H1 (cell line): ENCODE results near the gene PGBD4. TPM values are rescaled to one million over a fixed set of nuclear protein-coding genes. Genes with fewer than 3 reads are reported as not detected.

Source experiments
- CTCF ChIA-PET: fragments of 300-600 bp; sonication (Branson Sonifier 250); formaldehyde crosslinking; loops from one replicate; lab custom pipeline; 2021; ENCODE audit not compliant: partially characterized antibody; lab: Charles Lee
- POLR2A ChIA-PET: fragments of 300-600 bp; sonication (Branson Sonifier 250); formaldehyde crosslinking; loops from one replicate; lab custom pipeline; 2021; ENCODE audit warnings: inconsistent platforms; ENCODE audit not compliant: partially characterized antibody; lab: Charles Lee
- DNase-seq, 2 experiments: peaks; one replicate each; pipeline versions ENCODE4 v3.0.0 to v3.0.0-alpha.2; 2010 to 2022; ENCODE audit warnings: low spot score in 2 of 2, low read depth in 1 of 2, mixed read lengths in 1 of 2
- FAIRE-seq: peaks from 2 replicates; lab custom pipeline; 2011; peaks lifted over from hg19 to GRCh38; lab: Jason Lieb, UNC
- H2AFZ ChIP-seq: 2 replicates; pipeline ENCODE4 v1.8.1; 2012; ENCODE audit warnings: low read length, inconsistent platforms
- H2AK5ac ChIP-seq: 2 replicates; pipeline ENCODE4 v1.6.1; 2013; ENCODE audit warnings: low read depth, low read length
- H2BK120ac ChIP-seq: replicated peaks from 2 replicates; pipeline ENCODE3; 2013; ENCODE audit warnings: low read depth, low read length, inconsistent platforms
- H2BK12ac ChIP-seq: 2 replicates; pipeline ENCODE4 v1.6.1; 2013; ENCODE audit warnings: low read depth, low read length
- H2BK15ac ChIP-seq: 2 replicates; pipeline ENCODE4 v1.6.1; 2013; ENCODE audit warnings: low read length
- H2BK20ac ChIP-seq: 2 replicates; pipeline ENCODE4 v1.6.1; 2013; ENCODE audit warnings: low read length
- H2BK5ac ChIP-seq: 2 replicates; pipeline ENCODE4 v1.6.1; 2013; ENCODE audit warnings: low read depth, low read length
- H3K14ac ChIP-seq: 2 replicates; pipeline ENCODE4 v1.6.1; 2013; ENCODE audit warnings: inconsistent platforms; ENCODE audit not compliant: insufficient read length
- H3K18ac ChIP-seq: 2 replicates; pipeline ENCODE4 v1.6.1; 2013; ENCODE audit warnings: low read length; ENCODE audit errors: extremely low read depth
- H3K23ac ChIP-seq: 2 replicates; pipeline ENCODE4 v1.6.1; 2013; ENCODE audit warnings: inconsistent platforms; ENCODE audit not compliant: insufficient read length
- H3K23me2 ChIP-seq: 2 replicates; pipeline ENCODE4 v1.6.1; 2013; ENCODE audit warnings: low read depth, low read length
- H3K27ac ChIP-seq: 2 replicates; pipeline ENCODE4 v1.6.1; 2011; ENCODE audit warnings: low read depth, low read length, inconsistent platforms
- H3K27me3 ChIP-seq, 4 experiments: replicated peaks in 1 of 4; 1 replicate in 1 of 4; 2 replicates in 3 of 4; pipeline versions ENCODE4 v1.6.1 to v1.8.1; 2011 to 2013; ENCODE audit warnings: low read length in 3 of 4, mild to moderate bottlenecking in 3 of 4, inconsistent platforms in 2 of 4, mixed read lengths in 2 of 4, moderate library complexity in 1 of 4; ENCODE audit not compliant: control insufficient read depth in 3 of 4, insufficient read depth in 3 of 4; ENCODE audit errors: extremely low read depth in 1 of 4
- H3K36me3 ChIP-seq, 4 experiments: 2 replicates each; pipeline versions ENCODE4 v1.6.1 to v1.8.1; 2011 to 2013; ENCODE audit warnings: mild to moderate bottlenecking in 4 of 4, low read length in 3 of 4, moderate library complexity in 2 of 4, control low read depth in 1 of 4, inconsistent platforms in 1 of 4; ENCODE audit not compliant: insufficient read depth in 4 of 4, control insufficient read depth in 2 of 4
- H3K4ac ChIP-seq: replicated peaks from 2 replicates; pipeline ENCODE3; 2013; ENCODE audit warnings: low read length, low read depth, mixed read lengths, inconsistent platforms; ENCODE audit not compliant: insufficient read length
- H3K4me1 ChIP-seq, 4 experiments: replicated peaks in 1 of 4; 1 replicate in 1 of 4; 2 replicates in 3 of 4; pipeline versions ENCODE4 v1.6.1 to v1.8.1; 2011 to 2013; ENCODE audit warnings: low read length in 3 of 4, inconsistent platforms in 2 of 4, mixed read lengths in 1 of 4; ENCODE audit not compliant: insufficient read depth in 4 of 4, control insufficient read depth in 3 of 4
- H3K4me2 ChIP-seq, 2 experiments: 2 replicates each; pipeline versions ENCODE4 v1.6.1 to v1.8.1; 2011 to 2013; ENCODE audit warnings: low read depth in 2 of 2, low read length in 2 of 2, control low read depth in 1 of 2, inconsistent platforms in 1 of 2, mild to moderate bottlenecking in 1 of 2; ENCODE audit not compliant: insufficient read depth in 1 of 2
- H3K4me3 ChIP-seq, 4 experiments: fragments of 200-600, 300-600 bp in 1 of 4; sonication (generic), shearing (Covaris generic), sonication (Bioruptor Twin) in 1 of 4; 2 replicates each; pipeline versions ENCODE4 v1.5.1 to v1.8.1; 2011 to 2016; ENCODE audit warnings: low read length in 4 of 4, low read depth in 3 of 4, control low read depth in 2 of 4, inconsistent platforms in 2 of 4, mild to moderate bottlenecking in 2 of 4, mixed read lengths in 1 of 4, moderate library complexity in 1 of 4; ENCODE audit not compliant: insufficient read depth in 2 of 4; ENCODE audit errors: extremely low read depth in 1 of 4
- H3K56ac ChIP-seq: replicated peaks from 2 replicates; pipeline ENCODE3; 2013; ENCODE audit warnings: low read depth, mild to moderate bottlenecking, mixed read lengths, low read length, inconsistent platforms; ENCODE audit not compliant: insufficient read length
- H3K79me1 ChIP-seq: 2 replicates; pipeline ENCODE4 v1.6.1; 2013; ENCODE audit warnings: low read depth, low read length, control low read depth
- H3K79me2 ChIP-seq, 2 experiments: 2 replicates each; pipeline versions ENCODE4 v1.6.1 to v1.8.1; 2012 to 2013; ENCODE audit warnings: low read length in 2 of 2, mild to moderate bottlenecking in 2 of 2, inconsistent platforms in 1 of 2; ENCODE audit not compliant: insufficient read depth in 2 of 2, control insufficient read depth in 1 of 2
- H3K9ac ChIP-seq, 4 experiments: replicated peaks in 1 of 4; 1 replicate in 1 of 4; 2 replicates in 3 of 4; pipeline versions ENCODE4 v1.6.1 to v1.8.1; 2011 to 2013; ENCODE audit warnings: low read depth in 3 of 4, low read length in 3 of 4, control low read depth in 2 of 4, mild to moderate bottlenecking in 2 of 4, moderate library complexity in 2 of 4, inconsistent platforms in 1 of 4; ENCODE audit errors: extremely low read depth in 1 of 4
- H3K9me3 ChIP-seq, 2 experiments: 2 replicates each; pipeline versions ENCODE4 v1.6.1 to v1.8.1; 2012 to 2013; ENCODE audit warnings: mild to moderate bottlenecking in 2 of 2, moderate library complexity in 2 of 2, control low read depth in 1 of 2, inconsistent platforms in 1 of 2, low read depth in 1 of 2, low read length in 1 of 2, mixed read lengths in 1 of 2; ENCODE audit not compliant: insufficient read depth in 2 of 2
- H4K20me1 ChIP-seq, 2 experiments: replicated peaks in 1 of 2; 2 replicates each; pipeline versions ENCODE3 to v1.8.1; 2011 to 2013; ENCODE audit warnings: inconsistent platforms in 2 of 2, low read length in 2 of 2, mild to moderate bottlenecking in 1 of 2; ENCODE audit not compliant: insufficient read depth in 2 of 2, control insufficient read depth in 1 of 2
- H4K5ac ChIP-seq: 2 replicates; pipeline ENCODE4 v1.6.1; 2013; ENCODE audit warnings: low read length, low read depth, mixed read lengths, inconsistent platforms; ENCODE audit not compliant: insufficient read length
- H4K8ac ChIP-seq: 2 replicates; pipeline ENCODE4 v1.8.0; 2013; ENCODE audit warnings: mild to moderate bottlenecking, moderate library complexity, low read length, inconsistent platforms; ENCODE audit not compliant: insufficient read depth; ENCODE audit errors: extremely low read depth
- H4K91ac ChIP-seq: replicated peaks from 2 replicates; pipeline ENCODE3; 2013; ENCODE audit warnings: low read length, mixed read lengths, inconsistent platforms; ENCODE audit not compliant: insufficient read length
- HDAC6 ChIP-seq: IDR thresholded peaks from one replicate; pipeline ENCODE4 v1.7.1; 2012; ENCODE audit warnings: low read depth, mild to moderate bottlenecking, inconsistent platforms, low read length, moderate library complexity
- RBBP5 ChIP-seq: IDR thresholded peaks from 2 replicates; pipeline ENCODE4 v1.7.1; 2012; ENCODE audit warnings: low read depth, mild to moderate bottlenecking, inconsistent platforms, low read length, moderate library complexity, borderline replicate concordance
- WGBS, 2 experiments: shearing (Covaris generic) in 1 of 2; methylation state at CpG; one replicate each; pipeline versions ENCODE4 v1.1.6 to v1.1.7; 2013 to 2015; ENCODE audit warnings: low lambda C conversion rate in 2 of 2, mixed read lengths in 2 of 2, inconsistent platforms in 1 of 2, low coverage in 1 of 2, missing lambda C conversion rate in 1 of 2; ENCODE audit not compliant: insufficient replicate concordance in 2 of 2, insufficient coverage in 1 of 2, insufficient read length in 1 of 2; ENCODE audit errors: extremely low coverage in 1 of 2, missing lambda C conversion rate in 1 of 2; 5-methylcytosine and 5-hydroxymethylcytosine counted together
- polyA plus RNA-seq, 7 experiments: library from polyadenylated mRNA; depleted of rRNA in 3 of 7; stranded (reverse) in 5 of 7; unstranded in 2 of 7; fragments of >200 nt in 5 of 7; fragments of 200-250 nt in 2 of 7; gene quantifications; 1 replicate in 5 of 7; 2 replicates in 1 of 7; 4 replicates in 1 of 7; pipeline versions ENCODE4 v1.2.1 to v1.2.3, GENCODE V29; 2011 to 2013; ENCODE audit warnings: missing spikeins in 2 of 7, mixed read lengths in 2 of 7
- total RNA-seq: library from RNA; stranded (reverse); fragmentation: NEBNext Ultra II Directional; extraction: Animal tissue kit (Norgen Biotek cat#: 25700); gene quantifications from 2 replicates; pipeline ENCODE4 v1.2.1, GENCODE V29; 2021

Gene PGBD4
- total and polyA plus RNA-seq, 2 of the 8 experiments (the other 6 are each of a cell fraction or from before 2014, with no cell fraction given): 0.68 to 0.76 TPM

- Histone ChIP-seq H2BK120ac (no peak overlapping the region), H3K79me1 (no peaks in the 10 kb centered on the region), H3K23ac (no peak overlapping the region), H3K14ac (no peak overlapping the region), H2AK5ac (no peak overlapping the region), H4K8ac (no peak overlapping the region), H2AFZ (no peak overlapping the region), H4K91ac (no peak overlapping the region), H3K27me3 (no peaks in the 10 kb centered on the region), H4K20me1 (no peaks in the 10 kb centered on the region), H3K9ac (no peak overlapping the region), H3K9me3 (no peaks in the 10 kb centered on the region), H2BK12ac (no peak overlapping the region), H3K36me3 (no peaks in the 10 kb centered on the region), H2BK20ac (no peak overlapping the region), H2BK15ac (no peak overlapping the region), H4K5ac (no peak overlapping the region), H3K27ac (no peak overlapping the region), H3K4me3 (no peak overlapping the region), H3K4ac (no peak overlapping the region), H3K56ac (no peak overlapping the region), H2BK5ac (no peak overlapping the region), H3K4me2 (no peak overlapping the region), H3K4me1 (peaks cover 0 to 4% (median 0%) of the 10 kb centered on the region in 4 experiments; a peak in 2 of 7 replicates), H3K79me2 (no peaks in the 10 kb centered on the region), H3K18ac (no peak overlapping the region), H3K23me2 (peaks cover 3% of the 10 kb centered on the region)
- no peak for FAIRE-seq
- CTCF ChIA-PET: interaction anchor here (1.6 to 5.9 kb wide), 2 partner anchors 72 to 103 kb away, joined by 3 to 74 read pairs; partner anchors contain the start of gene KATNBL1
- no peak for DNase-seq
- 87% methylated on average over 2 of the region's 2 CpGs; no CpG with 5 or more reads in 1 of the 2 experiments for WGBS, 2 experiments
- POLR2A ChIA-PET: interaction anchor here (1.0 kb wide), 1 partner anchor 103 kb away, joined by 3 read pairs; the partner anchor contains the start of gene KATNBL1
- TF ChIP-seq RBBP5 (no peak), HDAC6 (no peak)
Observed at GRCh38 chr15:34107315-34107714, 5.4 kb downstream of the PGBD4 start.
